Mesothelial cell of epicardium (in vitro differentiated cells): ENCODE measurements around the gene CLCN1. TPM values are rescaled to one million over a fixed set of nuclear protein-coding genes. Genes with fewer than 3 reads are reported as not detected.

Experiments
- DNase-seq, 2 experiments: peaks; one replicate each; pipeline ENCODE4 v3.0.0; 2021; ENCODE audit warnings: low spot score in 2 of 2; ENCODE audit not compliant: unreplicated experiment in 2 of 2
- H3K27ac Mint-ChIP-seq: 2 replicates; pipeline ENCODE4 v1.8.0; 2021; ENCODE audit warnings: mixed read lengths
- H3K27me3 Mint-ChIP-seq: 2 replicates; pipeline ENCODE4 v1.8.0; 2021; ENCODE audit warnings: low read depth, mixed read lengths
- H3K36me3 Mint-ChIP-seq: 2 replicates; pipeline ENCODE4 v1.8.0; 2021; ENCODE audit warnings: mixed read lengths
- H3K4me1 Mint-ChIP-seq: 2 replicates; pipeline ENCODE4 v1.8.0; 2021; ENCODE audit warnings: mixed read lengths
- H3K4me3 Mint-ChIP-seq: 2 replicates; pipeline ENCODE4 v1.8.0; 2021; ENCODE audit warnings: mild to moderate bottlenecking, moderate library complexity, mixed read lengths
- H3K9me3 Mint-ChIP-seq: 2 replicates; pipeline ENCODE4 v1.8.0; 2021; ENCODE audit warnings: mixed read lengths
- total RNA-seq: library from RNA; stranded (reverse); gene quantifications from 3 replicates; pipeline ENCODE4 v1.2.1, GENCODE V29; 2021
- TF ChIP-seq, protein P1 (sequence below): fragments of 200-600 bp; sonication (generic); IDR thresholded peaks from one replicate; pipeline ENCODE4 v1.5.0; 2021; ENCODE audit warnings: antibody characterized with exemption; ENCODE audit not compliant: unreplicated experiment

The CLCN1 gene
- total RNA-seq, 1 donor from 2014 or later = 0.16 TPM

DNA sequence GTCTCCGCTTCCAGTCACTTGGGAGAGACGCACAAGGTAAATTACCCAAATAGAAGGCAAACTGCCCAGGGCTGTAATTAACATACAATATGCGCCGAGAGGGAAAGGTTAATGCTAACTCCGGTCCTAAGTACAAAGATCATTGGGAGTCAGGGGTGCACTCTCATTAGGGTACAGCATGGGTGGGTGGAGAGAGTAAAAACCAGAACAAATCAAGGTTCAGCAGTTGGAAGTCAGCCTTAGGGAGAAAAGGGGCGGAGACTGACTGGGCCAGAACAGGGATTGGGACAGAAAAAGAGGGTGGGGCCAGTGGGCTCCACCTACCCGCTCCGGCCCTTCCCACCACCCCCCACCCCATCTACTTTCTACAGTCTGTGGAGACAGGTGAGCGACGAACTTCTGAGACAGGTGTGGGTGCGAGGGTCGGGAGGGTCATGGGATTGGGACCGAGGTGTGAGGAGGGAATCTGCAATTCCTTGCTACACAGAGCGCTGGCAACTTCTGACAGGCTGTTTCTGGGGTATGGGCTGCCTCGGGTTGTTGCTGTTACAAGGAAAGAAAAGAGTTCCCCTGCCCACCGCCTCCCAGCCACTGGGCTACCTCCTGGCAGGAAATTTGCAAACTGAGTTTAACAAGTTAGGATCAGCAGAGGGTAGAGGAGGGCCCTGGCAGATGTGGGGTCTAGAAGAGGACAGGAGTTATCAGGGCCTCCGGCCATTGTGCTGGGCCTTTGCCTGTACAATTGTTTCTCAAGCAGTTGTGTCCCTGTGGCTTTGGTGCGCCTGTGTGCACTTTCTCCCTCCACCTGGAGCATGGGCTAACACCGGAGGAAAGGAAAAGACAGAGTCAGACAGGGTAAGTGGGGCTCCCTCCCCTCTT lies 31.1 kb upstream of the CLCN1 start, which contains the start of gene TMEM139:
TMEM139 (plus strand) TSS at position 368 of the 879 bp plus-strand sequence. CDS start 1,000 bp downstream, outside the sequence.
- H3K4me1 Mint-ChIP-seq = peaks cover 51% of the 10 kb centered on the region
- peak in 1 of 2 experiments; percentile 44 for DNase-seq
- peaks cover 4% of the 10 kb centered on the region for H3K9me3 Mint-ChIP-seq
- peaks cover 2% of the 10 kb centered on the region for H3K36me3 Mint-ChIP-seq
- no peaks in the 10 kb centered on the region for H3K27me3 Mint-ChIP-seq
- peak within 1 kb of the TSS; percentile 63 for H3K4me3 Mint-ChIP-seq
- H3K27ac Mint-ChIP-seq = peak within 1 kb of the TSS; percentile 96
- TF ChIP-seq, protein P1, sequence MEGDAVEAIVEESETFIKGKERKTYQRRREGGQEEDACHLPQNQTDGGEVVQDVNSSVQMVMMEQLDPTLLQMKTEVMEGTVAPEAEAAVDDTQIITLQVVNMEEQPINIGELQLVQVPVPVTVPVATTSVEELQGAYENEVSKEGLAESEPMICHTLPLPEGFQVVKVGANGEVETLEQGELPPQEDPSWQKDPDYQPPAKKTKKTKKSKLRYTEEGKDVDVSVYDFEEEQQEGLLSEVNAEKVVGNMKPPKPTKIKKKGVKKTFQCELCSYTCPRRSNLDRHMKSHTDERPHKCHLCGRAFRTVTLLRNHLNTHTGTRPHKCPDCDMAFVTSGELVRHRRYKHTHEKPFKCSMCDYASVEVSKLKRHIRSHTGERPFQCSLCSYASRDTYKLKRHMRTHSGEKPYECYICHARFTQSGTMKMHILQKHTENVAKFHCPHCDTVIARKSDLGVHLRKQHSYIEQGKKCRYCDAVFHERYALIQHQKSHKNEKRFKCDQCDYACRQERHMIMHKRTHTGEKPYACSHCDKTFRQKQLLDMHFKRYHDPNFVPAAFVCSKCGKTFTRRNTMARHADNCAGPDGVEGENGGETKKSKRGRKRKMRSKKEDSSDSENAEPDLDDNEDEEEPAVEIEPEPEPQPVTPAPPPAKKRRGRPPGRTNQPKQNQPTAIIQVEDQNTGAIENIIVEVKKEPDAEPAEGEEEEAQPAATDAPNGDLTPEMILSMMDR = no peak

DNA sequence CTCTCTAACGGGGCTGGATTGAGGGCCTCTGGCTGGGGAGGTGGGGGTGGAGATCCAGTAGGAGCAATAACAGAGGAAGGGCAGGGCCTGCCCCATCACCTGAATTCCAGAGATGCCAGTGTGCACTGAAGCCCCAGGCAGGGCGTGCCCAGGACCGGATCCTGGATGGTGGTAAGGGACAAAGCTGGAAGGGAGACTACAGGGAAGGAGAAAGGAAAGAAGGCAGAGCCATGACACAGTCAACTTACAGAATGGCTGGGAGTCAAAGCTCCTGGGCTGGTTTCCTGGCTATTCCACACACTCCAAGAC lies 30.5 kb upstream of the CLCN1 start:
- DNase-seq = no peak
- Mint-ChIP-seq H3K9me3 (peaks cover 4% of the 10 kb centered on the region), H3K27me3 (no peaks in the 10 kb centered on the region), H3K4me1 (peaks cover 51% of the 10 kb centered on the region), H3K27ac (peak overlapping the region; percentile 96), H3K36me3 (peaks cover 2% of the 10 kb centered on the region), H3K4me3 (peak overlapping the region; percentile 63)
- TF ChIP-seq, protein P1 = no peak

DNA sequence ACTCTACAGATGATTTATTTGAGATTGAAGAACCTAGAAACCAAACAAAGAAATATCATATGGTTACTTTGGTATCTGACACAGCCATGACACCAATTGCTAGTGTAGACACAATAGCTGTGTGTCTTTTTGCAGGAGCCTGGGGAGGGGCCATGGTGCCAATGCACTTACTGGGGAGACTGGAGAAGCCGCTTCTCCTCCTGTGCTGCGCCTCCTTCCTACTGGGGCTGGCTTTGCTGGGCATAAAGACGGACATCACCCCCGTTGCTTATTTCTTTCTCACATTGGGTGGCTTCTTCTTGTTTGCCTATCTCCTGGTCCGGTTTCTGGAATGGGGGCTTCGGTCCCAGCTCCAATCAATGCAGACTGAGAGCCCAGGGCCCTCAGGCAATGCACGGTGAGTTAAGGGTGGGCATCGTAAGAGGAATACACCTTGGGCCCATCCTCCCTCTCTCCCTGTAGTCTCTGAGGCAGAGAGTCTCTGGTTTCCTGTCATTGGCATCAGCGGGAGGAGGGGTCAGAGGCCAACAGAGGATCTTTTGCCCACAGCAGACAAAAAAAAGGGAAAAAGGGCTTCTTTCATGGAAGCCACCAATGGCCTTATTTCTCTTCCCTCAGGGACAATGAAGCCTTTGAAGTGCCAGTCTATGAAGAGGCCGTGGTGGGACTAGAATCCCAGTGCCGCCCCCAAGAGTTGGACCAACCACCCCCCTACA lies 29.9 kb upstream of the CLCN1 start:
- H3K4me1 Mint-ChIP-seq = peaks cover 51% of the 10 kb centered on the region
- H3K9me3 Mint-ChIP-seq = peaks cover 4% of the 10 kb centered on the region
- peaks cover 2% of the 10 kb centered on the region for H3K36me3 Mint-ChIP-seq
- peak overlapping the region; percentile 63 for H3K4me3 Mint-ChIP-seq
- no peaks in the 10 kb centered on the region for H3K27me3 Mint-ChIP-seq
- TF ChIP-seq, protein P1 = no peak
- H3K27ac Mint-ChIP-seq = peak overlapping the region; percentile 96
- DNase-seq = no peak

DNA sequence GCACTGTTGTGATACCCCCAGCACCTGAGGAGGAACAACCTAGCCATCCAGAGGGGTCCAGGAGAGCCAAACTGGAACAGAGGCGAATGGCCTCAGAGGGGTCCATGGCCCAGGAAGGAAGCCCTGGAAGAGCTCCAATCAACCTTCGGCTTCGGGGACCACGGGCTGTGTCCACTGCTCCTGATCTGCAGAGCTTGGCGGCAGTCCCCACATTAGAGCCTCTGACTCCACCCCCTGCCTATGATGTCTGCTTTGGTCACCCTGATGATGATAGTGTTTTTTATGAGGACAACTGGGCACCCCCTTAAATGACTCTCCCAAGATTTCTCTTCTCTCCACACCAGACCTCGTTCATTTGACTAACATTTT lies 29.4 kb upstream of the CLCN1 start:
- Mint-ChIP-seq H3K4me1 (peaks cover 56% of the 10 kb centered on the region), H3K27me3 (no peaks in the 10 kb centered on the region)

DNA sequence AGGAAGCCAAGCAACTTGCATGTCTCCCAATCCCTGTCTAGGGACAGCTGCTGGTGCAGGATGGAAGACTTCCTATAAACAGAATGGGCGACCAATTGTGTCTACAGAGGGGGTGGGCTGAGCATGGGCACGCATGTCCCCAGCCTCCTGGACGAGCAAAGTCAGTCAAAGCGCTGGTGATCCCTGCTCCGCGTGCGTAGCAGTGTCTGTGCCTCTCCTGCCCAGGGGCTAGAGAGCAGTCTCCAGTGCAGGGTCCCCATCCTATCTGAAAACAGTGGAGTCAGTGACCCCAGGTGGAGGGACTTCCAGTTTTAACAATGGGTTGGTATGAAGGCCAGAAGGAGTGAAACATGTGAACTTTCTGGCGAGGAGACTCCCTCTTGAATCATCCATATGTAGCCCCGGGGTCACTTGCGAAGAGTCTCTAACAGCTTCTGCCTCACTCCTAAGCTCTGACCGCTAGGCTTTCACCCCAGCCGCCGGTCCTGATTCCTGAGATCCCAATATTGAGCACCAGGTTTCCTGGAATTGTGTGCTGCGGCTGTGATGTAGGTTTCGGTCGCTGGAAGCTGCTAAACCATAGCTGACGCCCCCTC lies 28.5 kb upstream of the CLCN1 start:
- Mint-ChIP-seq H3K4me1 (peaks cover 53% of the 10 kb centered on the region), H3K4me3 (peak overlapping the region; percentile 90), H3K9me3 (peaks cover 4% of the 10 kb centered on the region), H3K27ac (peak overlapping the region; percentile 40), H3K36me3 (peaks cover 11% of the 10 kb centered on the region), H3K27me3 (no peaks in the 10 kb centered on the region)
- DNase-seq = no peak
- TF ChIP-seq, protein P1 = no peak

More for the DNA sequence above, 29.4 kb upstream of the CLCN1 start:
- Mint-ChIP-seq H3K27ac (no peak overlapping the region), H3K9me3 (peaks cover 4% of the 10 kb centered on the region), H3K36me3 (peaks cover 4% of the 10 kb centered on the region), H3K4me3 (peak overlapping the region; percentile 8)
- TF ChIP-seq, protein P1 = no peak
- DNase-seq = no peak
